Measurements from ENCODE around the gene NUDT16L1. TPM values are rescaled to one million over a fixed set of nuclear protein-coding genes. Genes with fewer than 3 reads are reported as not detected.

The NUDT16L1 gene
- total and polyA plus RNA-seq, 12 donors, result 16.3 to 99.3 (median 51.6) TPM

- intact Hi-C loops (cut with DNase I), result no loop called here
Measured at GRCh38 chr16:4652561-4652960, 40.8 kb upstream of the NUDT16L1 start.

GRCh38 chr16:4654011-4654963, 39.1 kb upstream of the NUDT16L1 start:
- Histone ChIP-seq H3K27ac (peak overlapping the region in 3 of 5 donors; percentile 30 to 70 (median 51)), H3K9me3 (replicated peaks in 1 of 3) (no peaks in the 10 kb centered on the region), H3K4me3 (no peak overlapping the region), H3K36me3 (replicated peaks in 1 of 2) (peaks cover 0 to 84% of the 10 kb centered on the region in 2 donors), H3K27me3 (no peaks in the 10 kb centered on the region), H3K4me1 (replicated peaks in 1 of 2) (peaks cover 10% of the 10 kb centered on the region in 2 donors)
- 46 to 74% (median 63%) methylated on average over 7 to 16 of the region's 16 CpGs for WGBS, 4 donors
- DNase-seq, result peak in 6 of 7 donors; percentile 50 to 77 (median 64)
- intact Hi-C loops (cut with DNase I), result no loop called here
- no peak for TF ChIP-seq POLR2A (IDR thresholded peaks at IDR 0.05)
- peak in 1 of 6 experiments; percentile 7 for TF ChIP-seq CTCF (IDR thresholded peaks at IDR 0.05)

More at GRCh38 chr16:4652561-4652960, 40.8 kb upstream of the NUDT16L1 start:
- peaks cover 10% of the 10 kb centered on the region in 2 donors for H3K4me1 ChIP-seq (replicated peaks in 1 of 2)
- DNase-seq, result no peak
- H3K4me3 ChIP-seq, result no peak overlapping the region
- 93 to 100% (median 94%) methylated on average over 3 to 25 of the region's 25 CpGs for WGBS, 4 donors
- no peaks in the 10 kb centered on the region for H3K27me3 ChIP-seq
- H3K9me3 ChIP-seq (replicated peaks in 1 of 3), result no peaks in the 10 kb centered on the region
- H3K27ac ChIP-seq, result no peak overlapping the region
- peaks cover 0 to 68% of the 10 kb centered on the region in 2 donors for H3K36me3 ChIP-seq (replicated peaks in 1 of 2)
- TF ChIP-seq POLR2A (IDR thresholded peaks at IDR 0.05) (no peak), CTCF (IDR thresholded peaks at IDR 0.05) (no peak)

- Histone ChIP-seq H3K9me3 (replicated peaks in 1 of 3) (no peaks in the 10 kb centered on the region), H3K27ac (no peak overlapping the region), H3K4me3 (no peak overlapping the region), H3K4me1 (replicated peaks in 1 of 2) (peaks cover 10 to 13% of the 10 kb centered on the region in 2 donors), H3K27me3 (no peaks in the 10 kb centered on the region), H3K36me3 (replicated peaks in 1 of 2) (peaks cover 0 to 90% of the 10 kb centered on the region in 2 donors)
- no peak for TF ChIP-seq POLR2A (IDR thresholded peaks at IDR 0.05)
- no peak for TF ChIP-seq CTCF (IDR thresholded peaks at IDR 0.05)
- WGBS, 4 donors, result 90 to 96% (median 92%) methylated on average over 3 to 12 of the region's 12 CpGs
- intact Hi-C loops (cut with DNase I), result no loop called here
- no peak for DNase-seq
Measured at GRCh38 chr16:4654964-4655590, 38.3 kb upstream of the NUDT16L1 start.

GRCh38 chr16:4655801-4656200, 37.6 kb upstream of the NUDT16L1 start:
- no peak for DNase-seq
- intact Hi-C loops (cut with DNase I), result no loop called here
- no peak overlapping the region for H3K4me3 ChIP-seq
- peaks cover 0 to 84% of the 10 kb centered on the region in 2 donors for H3K36me3 ChIP-seq (replicated peaks in 1 of 2)
- no peaks in the 10 kb centered on the region for H3K9me3 ChIP-seq (replicated peaks in 1 of 3)
- no peaks in the 10 kb centered on the region for H3K27me3 ChIP-seq
- 93 to 100% (median 96%) methylated on average over 1 to 6 of the region's 6 CpGs for WGBS, 4 donors
- peaks cover 10 to 17% of the 10 kb centered on the region in 2 donors for H3K4me1 ChIP-seq (replicated peaks in 1 of 2)
- TF ChIP-seq CTCF (IDR thresholded peaks at IDR 0.05) (no peak), POLR2A (IDR thresholded peaks at IDR 0.05) (no peak)
- H3K27ac ChIP-seq, result no peak overlapping the region

Measured in adrenal gland (tissue), 12 donors.